ENCODE measurements around the gene FEV.

FEV gene

GRCh38 chr2:218985021-218985324, at the start of gene FEV:
TSS of gene FEV (minus strand) at chr2:218985184. CDS start at chr2:218985075, 109 bp downstream.
- Histone ChIP-seq H3K9ac (no peak within 1 kb of the TSS), H3K79me2 (ENCODE audit: insufficient read depth, low read depth) (no peaks in the 10 kb centered on the region), H3K36me3 (ENCODE audit: insufficient read depth) (no peaks in the 10 kb centered on the region), H3K27ac (no peak within 1 kb of the TSS), H3K27me3 (ENCODE audit: insufficient read depth, low read depth) (peaks cover 72% of the 10 kb centered on the region), H3K4me3 (IDR thresholded peaks at IDR 0.05; ENCODE audit: insufficient read depth, low read depth, low read length) (no peak within 1 kb of the TSS), H4K20me1 (ENCODE audit: insufficient read depth) (no peaks in the 10 kb centered on the region), H3K4me1 (ENCODE audit: low read depth, poor library complexity, severe bottlenecking) (peaks cover 4% of the 10 kb centered on the region), H3K4me2 (no peak within 1 kb of the TSS), H2AFZ (ENCODE audit: low read depth) (no peak within 1 kb of the TSS)
- TF ChIP-seq CTCF (conservative IDR thresholded peaks at IDR 0.05; ENCODE audit: low read depth, low read length), result no peak

GRCh38 chr2:219032051-219032745, 47.2 kb upstream of the FEV start:
- H3K36me3 ChIP-seq (ENCODE audit: insufficient read depth), result no peaks in the 10 kb centered on the region
- no peak overlapping the region for H3K4me3 ChIP-seq (IDR thresholded peaks at IDR 0.05; ENCODE audit: insufficient read depth, low read depth, low read length)
- no peaks in the 10 kb centered on the region for H3K4me1 ChIP-seq (ENCODE audit: low read depth, poor library complexity, severe bottlenecking)
- H3K27me3 ChIP-seq (ENCODE audit: insufficient read depth, low read depth), result peaks cover 56% of the 10 kb centered on the region
- TF ChIP-seq CTCF (conservative IDR thresholded peaks at IDR 0.05; ENCODE audit: low read depth, low read length), result no peak
- H3K4me2 ChIP-seq, result no peak overlapping the region
- H3K9ac ChIP-seq, result no peak overlapping the region
- H3K79me2 ChIP-seq (ENCODE audit: insufficient read depth, low read depth), result no peaks in the 10 kb centered on the region
- no peak overlapping the region for H3K27ac ChIP-seq
- H2AFZ ChIP-seq (ENCODE audit: low read depth), result no peak overlapping the region
- H4K20me1 ChIP-seq (ENCODE audit: insufficient read depth), result no peaks in the 10 kb centered on the region

- no peak overlapping the region for H3K4me3 ChIP-seq (IDR thresholded peaks at IDR 0.05; ENCODE audit: insufficient read depth, low read depth, low read length)
- H3K4me1 ChIP-seq (ENCODE audit: low read depth, poor library complexity, severe bottlenecking), result no peaks in the 10 kb centered on the region
- H3K27ac ChIP-seq, result no peak overlapping the region
- H4K20me1 ChIP-seq (ENCODE audit: insufficient read depth), result no peaks in the 10 kb centered on the region
- no peaks in the 10 kb centered on the region for H3K79me2 ChIP-seq (ENCODE audit: insufficient read depth, low read depth)
- no peaks in the 10 kb centered on the region for H3K36me3 ChIP-seq (ENCODE audit: insufficient read depth)
- H3K9ac ChIP-seq, result no peak overlapping the region
- H3K4me2 ChIP-seq, result no peak overlapping the region
- TF ChIP-seq CTCF (conservative IDR thresholded peaks at IDR 0.05; ENCODE audit: low read depth, low read length), result no peak
- peaks cover 57% of the 10 kb centered on the region for H3K27me3 ChIP-seq (ENCODE audit: insufficient read depth, low read depth)
- no peak overlapping the region for H2AFZ ChIP-seq (ENCODE audit: low read depth)
Observed at GRCh38 chr2:219031005-219031738, 46.2 kb upstream of the FEV start.

GRCh38 chr2:219030177-219030940, 45.4 kb upstream of the FEV start:
- Histone ChIP-seq H3K27ac (no peak overlapping the region), H4K20me1 (ENCODE audit: insufficient read depth) (no peaks in the 10 kb centered on the region), H3K27me3 (ENCODE audit: insufficient read depth, low read depth) (peaks cover 59% of the 10 kb centered on the region), H3K79me2 (ENCODE audit: insufficient read depth, low read depth) (no peaks in the 10 kb centered on the region), H3K4me2 (no peak overlapping the region), H2AFZ (ENCODE audit: low read depth) (no peak overlapping the region), H3K4me3 (IDR thresholded peaks at IDR 0.05; ENCODE audit: insufficient read depth, low read depth, low read length) (no peak overlapping the region), H3K9ac (no peak overlapping the region), H3K4me1 (ENCODE audit: low read depth, poor library complexity, severe bottlenecking) (no peaks in the 10 kb centered on the region), H3K36me3 (ENCODE audit: insufficient read depth) (no peaks in the 10 kb centered on the region)
- no peak for TF ChIP-seq CTCF (conservative IDR thresholded peaks at IDR 0.05; ENCODE audit: low read depth, low read length)
